Fibroblast of skin of right quadriceps (primary cell): ENCODE data around the gene MFAP4.
A peak's percentile ranks its signal among the peaks of the same experiment; 100 is the strongest.

ENCODE experiments used
- DNase-seq: peaks from one replicate; pipeline ENCODE4 v3.0.0-alpha.2; 2013

MFAP4 gene

DNA sequence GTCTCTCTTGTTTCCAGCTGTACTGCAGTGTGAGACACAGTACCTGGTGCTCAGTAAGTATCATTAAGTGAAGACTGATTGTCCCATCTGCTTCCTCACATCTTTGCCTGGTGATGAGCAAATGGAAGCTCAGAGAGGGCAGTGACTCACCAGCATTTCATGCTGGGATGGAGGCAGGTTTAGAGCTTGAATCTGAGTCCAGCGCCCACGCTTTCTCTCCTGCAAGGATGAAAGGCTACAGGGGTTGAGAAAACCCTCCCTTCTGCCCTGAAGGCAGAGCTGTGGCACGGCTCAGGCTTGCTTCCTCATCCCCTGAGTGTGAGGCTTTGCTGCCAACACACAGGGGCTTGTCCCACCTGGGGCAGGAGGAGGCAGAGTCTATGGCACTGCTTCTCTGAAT lies 22.5 kb upstream of the MFAP4 start:
- DNase-seq, result peak; percentile 73

DNA sequence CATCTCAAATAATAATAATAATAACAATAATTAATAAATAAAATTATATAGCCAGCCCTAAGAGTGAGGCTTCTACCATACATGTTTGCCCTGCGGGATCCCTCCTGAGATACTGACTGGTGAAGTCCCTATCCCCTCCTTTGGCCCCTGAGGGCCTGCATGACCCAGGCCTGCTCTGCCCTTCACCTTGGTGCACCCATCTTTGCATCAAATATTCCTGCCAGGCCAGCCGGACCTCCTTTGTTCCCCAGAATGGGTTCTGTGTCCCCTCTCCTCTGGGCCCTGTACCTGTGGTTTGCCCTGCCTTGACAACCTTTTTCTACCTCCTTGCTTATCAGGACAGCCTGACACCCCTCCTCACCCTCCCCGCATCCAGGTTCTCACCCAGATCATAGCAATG lies 22.1 kb upstream of the MFAP4 start:
- DNase-seq, result no peak

DNA sequence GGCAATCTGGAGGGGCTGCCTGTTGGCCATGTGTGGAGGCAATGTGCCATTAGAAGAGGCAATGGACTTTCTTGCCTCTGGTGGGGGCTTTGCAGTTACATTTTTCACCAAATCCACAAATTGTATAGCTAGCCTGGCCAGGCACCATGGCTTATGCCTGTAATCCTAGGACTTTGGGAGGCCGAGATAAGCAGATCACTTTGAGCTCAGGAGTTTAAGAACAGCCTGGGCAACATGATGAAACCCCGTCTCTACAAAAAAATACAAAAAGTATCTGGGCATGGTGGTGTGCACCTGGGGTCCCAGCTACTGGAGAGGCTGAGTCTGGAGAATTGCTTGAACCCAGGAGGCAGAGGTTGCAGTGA lies 21.3 kb upstream of the MFAP4 start:
- no peak for DNase-seq

DNA sequence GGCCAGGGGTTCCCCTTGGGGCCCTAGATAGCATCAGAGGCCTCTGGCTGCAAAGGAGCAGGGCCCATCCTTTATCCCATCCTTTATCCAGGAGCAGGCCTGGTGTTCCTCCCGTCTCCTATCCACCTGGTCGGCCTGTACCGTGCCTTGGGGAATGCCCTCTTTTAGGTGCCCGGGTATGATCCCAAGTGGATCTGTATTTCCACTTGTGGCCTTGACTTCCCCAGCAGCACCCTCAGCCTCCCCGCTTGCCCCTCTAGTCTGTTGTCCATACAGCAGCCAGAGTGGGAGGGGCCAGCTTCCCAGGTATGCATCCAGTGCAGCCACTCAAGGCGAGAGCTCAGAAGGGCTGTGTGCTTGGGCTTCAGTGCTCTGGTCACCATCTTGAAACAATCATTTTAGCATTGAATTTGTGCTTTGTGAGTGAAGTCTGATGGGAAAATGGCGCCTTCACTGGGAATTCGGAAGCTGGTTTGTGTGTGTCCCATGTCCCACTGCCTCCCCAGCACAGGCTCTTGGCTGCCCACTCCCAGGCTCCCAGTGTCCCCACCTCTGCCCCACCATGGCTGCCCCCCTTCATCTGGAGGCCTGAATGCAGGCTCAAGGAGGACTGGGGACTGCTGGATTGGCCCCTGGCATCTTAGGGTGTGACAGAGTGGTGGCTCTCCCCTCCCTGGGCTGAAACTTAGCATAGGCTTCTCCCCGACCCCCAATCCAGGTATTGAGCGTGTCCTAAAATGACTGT lies 20.8 kb upstream of the MFAP4 start:
- DNase-seq, result no peak

DNA sequence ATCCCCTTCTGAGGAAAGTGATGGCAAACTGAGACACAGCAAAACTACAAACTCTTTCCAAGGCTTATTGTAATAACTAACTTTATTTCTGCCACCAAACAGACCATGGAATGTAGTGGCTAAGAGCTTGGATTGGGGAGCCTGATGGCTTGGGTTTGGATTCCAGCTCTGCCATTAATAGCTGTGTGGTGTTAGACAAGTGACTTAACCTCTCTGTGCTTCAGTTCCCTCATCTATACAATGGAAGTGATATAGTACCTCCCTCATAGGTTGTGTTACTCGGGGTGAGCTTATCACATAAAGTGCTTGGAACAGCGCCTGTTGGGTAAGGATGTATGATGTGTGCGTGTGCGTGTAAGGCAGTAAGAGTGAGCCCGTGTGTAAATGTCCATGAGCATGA lies 18.1 kb upstream of the MFAP4 start:
- DNase-seq, result no peak

DNA sequence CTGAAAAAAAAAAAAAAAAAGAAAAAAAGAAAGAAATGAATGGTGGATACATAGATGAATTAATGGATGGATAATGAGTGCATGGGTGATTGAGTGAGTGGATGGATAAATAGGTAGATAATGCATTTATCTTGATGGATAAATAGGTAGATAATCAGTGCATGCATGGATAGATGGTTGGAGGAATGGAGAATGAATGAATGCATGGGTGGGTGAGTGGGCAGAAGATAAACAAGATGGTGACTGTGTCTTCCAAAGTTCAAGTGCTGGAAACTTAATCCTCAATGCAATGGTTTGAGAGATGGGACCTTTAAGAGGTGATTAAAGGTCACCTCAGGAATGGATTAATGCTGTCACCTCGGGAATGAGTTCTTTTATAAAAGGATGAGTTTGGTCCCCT lies 17.3 kb upstream of the MFAP4 start:
- DNase-seq, result no peak

DNA sequence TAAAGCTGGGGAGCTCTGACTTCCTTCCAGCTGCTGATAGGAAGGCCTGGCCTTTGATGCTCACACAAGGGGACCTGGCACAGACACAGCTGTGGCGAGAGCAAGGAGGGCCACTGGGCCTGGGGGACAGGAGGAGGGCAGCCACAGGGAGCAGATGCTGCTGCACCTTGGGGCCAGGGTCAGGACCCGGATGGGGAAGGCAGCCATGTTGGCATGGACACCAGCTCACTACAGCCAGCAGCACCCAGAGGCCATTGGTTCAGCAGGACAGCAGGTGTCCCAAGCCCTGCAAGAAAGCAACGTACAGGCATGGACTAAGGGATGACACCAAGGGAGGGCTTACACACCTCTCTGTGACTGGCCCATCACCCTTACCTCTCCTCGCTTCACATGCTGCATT lies 16.0 kb upstream of the MFAP4 start:
- DNase-seq, result no peak

DNA sequence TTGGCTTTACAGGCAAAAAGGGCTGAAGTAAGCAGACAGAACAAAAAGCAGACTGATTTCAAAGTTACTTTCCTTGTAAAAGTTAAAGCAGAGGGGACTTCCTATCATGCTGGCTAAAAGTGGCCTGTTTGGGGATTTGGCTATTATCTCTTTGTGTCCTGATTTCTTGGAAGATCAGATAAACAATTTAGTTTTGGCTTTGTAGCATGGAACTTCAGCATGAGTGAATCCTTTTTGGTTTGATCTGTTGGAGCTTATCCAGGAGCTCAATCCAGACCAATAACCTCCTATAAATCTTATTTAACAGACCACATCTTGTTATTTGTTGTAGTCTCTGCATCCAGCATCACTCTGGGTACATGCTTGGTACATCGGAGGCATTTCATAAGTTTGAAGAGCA lies 15.2 kb upstream of the MFAP4 start:
- DNase-seq, result no peak

DNA sequence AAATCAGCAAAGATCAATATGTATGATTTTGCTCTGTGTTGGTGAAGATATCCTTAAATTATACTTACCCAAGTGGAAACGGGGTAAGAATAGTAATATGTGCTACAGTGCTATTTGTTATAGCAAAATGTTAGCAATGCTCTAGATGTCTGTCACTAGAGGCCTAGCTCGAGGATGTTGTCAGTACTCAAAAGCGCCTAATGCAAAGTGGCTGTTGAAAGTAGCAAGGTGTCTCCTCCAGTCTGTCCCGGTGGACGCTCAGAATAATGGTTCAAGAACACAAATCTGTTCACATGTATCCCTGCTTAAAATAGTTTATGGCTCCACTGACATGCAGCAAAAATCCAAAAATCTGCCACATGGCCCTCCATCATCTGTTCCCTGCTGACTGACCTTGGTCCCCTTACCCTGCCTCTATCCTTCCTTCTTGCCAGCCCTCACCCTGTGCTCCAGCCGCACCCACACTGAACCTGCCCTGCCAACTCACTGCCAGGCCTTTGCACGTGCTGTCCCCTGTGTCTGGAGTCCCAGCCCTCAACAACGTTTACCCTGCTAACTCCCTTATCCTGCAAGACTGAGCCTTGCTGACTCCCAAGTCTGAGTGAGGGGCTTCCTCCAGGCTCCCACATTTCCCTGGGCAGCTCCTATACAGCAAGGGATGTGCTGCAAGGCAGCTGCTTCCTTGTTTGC lies 14.5 kb upstream of the MFAP4 start:
- DNase-seq, result no peak

DNA sequence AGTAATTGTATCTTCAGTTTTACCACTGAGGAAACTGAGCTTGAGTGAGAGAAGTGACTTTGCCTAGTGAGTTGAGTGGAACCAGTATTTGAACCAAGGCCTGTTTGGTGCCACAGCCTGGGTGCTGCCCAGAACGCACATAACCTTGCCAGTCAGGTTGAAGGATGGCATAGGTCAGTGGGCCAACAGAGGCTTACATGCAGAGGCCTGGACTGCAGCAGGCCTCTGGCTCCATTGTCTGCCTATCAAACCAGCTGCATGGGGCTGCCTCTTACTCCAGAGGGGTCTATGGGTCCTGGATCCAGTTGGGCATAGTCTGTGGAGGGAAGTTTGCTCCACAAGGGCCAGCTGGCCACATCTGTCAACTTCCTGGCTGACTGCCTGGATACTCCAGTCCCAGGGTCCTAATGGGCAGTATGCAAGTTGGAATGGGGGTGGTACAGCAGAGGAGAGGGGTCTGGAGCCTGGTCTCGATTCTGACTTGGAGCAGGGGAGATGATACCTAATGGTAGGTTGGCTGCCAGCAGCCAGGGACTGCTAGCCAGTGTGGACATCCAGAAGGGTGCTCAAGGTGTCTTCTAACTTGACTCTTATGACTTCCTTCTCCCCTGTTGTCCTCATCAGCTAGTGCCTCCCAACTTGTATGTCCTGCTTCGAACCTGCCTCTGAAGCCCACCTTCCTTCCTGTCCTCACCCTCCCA lies 12.9 kb upstream of the MFAP4 start:
- no peak for DNase-seq

DNA sequence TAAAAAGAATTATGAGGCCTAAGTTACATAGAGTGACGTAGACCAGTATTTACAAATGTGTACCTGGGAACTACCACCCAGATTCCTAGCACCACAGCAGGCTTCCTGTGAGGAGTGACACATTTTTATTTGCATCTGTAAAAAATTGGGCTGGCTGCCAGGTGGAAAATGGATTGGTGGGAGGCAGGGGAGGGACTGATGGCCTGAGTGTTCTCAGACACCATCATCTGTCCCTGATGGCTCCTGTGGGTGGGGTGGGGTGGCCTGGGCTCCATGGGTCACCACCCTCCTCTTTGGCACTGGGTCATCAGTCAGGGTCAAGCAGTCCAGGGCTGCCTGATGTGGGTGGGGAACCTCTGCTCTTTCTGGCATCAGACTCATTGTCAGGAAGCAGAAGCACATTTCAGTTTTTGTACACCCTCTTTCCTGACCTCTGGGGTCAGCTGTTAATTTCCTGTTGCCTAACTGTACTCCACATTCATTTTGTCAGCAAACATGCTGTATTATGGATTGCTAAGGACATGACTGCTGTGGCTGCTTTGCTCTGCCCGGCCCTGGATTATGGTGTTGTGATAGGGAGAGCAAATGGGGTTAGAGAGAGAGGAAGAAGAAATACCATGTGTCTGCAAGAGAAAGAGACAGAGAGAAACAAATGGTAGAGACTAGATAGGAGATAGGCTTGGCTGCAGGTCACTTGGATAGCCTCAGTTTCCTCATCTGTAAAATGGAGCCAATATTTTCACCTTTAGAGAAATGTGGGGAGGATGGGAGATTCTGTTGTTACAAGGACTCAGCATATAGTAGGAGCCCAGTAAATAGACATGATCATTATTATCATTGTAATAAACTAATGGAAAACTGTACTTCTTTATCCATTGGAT lies 11.6 kb upstream of the MFAP4 start:
- no peak for DNase-seq

DNA sequence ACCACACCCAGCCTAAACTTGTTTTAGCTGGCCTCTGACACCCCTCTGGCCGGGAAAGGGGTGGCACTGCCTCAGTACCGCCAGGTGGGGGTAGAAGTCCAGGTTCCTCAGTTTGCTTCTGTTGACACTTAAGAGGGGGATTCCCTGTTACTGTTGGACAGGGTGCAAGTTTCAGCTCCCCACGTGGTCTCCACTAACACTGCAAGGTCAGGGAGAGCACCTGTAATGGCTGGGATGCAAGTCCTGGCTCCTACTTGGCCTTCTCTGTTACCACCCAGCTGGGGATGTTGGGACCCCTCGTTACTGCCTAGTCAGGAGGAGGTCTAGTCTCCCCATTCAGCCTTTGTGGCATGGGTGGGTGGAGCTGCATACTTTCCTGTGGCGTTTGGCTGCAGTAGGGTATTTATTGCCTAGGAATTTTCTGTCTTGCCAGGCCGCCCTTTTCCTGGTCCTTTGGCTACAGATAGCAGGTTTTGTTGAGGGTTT lies 10.6 kb upstream of the MFAP4 start:
- DNase-seq, result no peak

DNA sequence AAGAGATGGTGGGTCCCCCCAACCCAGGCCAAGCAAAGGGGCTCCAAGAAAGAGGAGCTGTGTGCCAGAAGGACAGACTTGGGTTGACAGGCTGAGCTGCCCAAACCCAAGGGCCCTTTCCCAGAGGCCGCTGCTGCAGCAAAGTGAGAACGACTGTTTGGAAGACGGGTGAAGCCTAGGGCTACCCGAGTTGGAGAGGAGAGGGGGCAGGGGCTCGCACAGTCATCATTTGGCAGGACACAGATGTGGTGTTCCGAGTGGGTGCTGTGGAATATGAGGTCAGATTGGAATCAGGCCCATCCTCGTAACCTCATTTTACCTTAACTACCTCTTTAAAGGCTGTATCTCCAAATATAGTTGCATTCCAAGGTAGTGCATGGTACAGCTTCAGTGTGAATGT lies 5.3 kb upstream of the MFAP4 start:
- no peak for DNase-seq

DNA sequence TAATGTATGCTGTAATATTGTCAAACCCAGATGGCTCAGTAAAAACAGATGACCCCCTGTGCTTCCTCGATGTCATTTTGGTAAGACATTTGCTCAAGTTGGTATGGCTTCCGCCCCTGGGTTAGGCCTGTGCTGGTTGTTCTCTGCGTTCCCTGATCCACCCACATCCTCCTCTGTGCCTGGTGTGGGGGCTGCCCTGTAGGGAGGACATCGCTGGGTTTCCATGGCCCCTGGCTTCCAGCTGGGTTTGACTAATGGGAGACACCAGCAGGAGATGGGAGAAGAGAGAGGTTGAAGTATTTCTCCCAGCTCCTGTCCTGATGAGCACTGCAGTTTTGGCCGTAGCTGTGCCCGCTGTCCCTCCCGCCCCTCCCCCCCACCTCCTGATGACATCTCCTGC lies 4.4 kb upstream of the MFAP4 start:
- DNase-seq, result no peak

DNA sequence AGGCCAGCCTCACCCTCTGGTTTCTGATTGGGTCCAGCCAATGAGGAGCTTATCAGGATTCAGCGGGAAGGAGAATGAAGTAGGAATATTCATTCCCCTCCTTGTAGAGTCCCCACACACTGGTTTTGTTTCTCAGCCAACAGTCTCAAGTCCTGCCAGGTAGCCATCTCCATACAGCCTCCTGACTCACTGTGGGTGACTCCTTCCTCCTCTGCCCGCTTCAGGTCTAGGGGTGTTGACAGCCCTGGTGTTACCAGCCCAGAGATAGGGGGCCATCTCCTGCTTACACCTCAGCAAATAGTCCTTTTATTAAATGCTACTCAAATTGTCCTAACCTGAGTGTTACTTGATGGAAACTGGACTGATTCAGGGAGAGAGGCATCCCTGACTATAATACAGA lies 4.0 kb upstream of the MFAP4 start:
- no peak for DNase-seq

DNA sequence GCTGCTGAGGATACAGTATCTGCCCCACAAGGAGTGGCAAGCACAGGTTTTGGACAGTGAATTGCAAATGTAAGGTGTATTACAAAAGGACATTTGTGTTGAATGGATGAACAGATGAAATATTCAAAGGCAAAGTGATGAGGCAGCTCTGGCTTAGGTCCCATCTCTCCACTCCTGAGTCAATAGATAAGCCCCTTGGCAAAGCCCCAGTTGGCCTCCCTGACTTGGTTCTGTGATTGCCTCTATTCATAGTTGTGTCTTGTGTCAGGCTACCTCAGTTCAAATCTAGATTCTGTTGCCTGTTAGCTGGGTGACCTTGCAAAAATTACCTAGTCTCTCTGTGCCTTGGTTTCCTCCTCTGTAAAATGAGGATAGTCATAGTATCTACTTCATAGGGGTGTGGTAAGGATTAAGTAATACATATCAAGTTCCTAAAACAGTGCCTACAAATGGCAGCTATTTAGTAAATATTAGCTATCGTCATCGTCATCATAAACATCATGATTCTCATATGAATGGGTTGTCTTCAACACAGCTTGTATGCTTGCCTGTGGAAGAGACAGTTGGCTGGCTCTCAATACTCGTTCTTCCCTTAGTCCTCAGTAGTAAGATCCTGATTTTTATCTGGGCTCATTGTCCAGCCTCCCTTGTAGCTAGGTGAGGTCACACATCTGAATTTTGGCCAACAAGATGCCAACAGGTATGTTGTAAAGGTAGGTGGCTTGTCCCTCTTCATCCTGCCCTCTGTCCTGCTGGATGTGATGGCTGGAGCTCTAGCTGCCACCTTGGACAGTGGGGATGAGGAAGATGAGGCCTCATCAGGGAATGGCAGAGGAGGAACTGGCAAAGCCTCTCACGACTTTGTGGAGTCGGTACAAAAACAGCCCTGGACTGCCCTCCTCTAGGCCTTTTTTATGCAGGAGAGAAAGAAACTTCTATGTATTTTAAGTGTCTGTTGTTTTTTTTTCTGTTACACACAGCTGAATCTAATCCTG lies 2.1 kb upstream of the MFAP4 start:
- peak; percentile 19 for DNase-seq

DNA sequence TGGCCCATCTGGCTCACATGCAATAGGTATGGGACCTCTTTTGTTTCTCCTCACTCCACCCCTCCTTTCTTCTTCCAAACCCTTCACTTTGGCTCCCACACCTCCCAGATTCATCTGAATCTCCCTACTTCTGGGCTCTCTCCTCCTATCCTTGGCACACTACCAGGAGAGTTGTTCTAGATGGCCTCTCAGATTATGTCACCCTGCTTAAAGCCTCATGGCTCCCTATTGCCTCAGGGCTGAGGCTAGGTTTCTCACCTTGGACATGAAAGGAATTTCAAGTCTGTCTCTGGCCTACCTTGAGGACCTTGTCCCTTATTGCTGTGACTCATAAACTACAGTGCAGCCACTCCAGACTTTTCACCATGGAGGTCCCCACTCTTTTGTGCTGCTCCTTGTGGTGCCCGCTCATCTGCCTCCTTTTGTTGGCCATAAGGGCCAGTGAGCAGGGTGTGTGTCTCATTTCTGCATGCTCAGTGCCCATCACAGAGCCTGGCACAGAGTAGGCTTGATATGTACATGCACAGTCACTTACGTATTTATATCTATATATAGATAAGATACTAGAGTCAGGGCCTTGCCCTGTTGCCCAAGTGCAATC lies 1.0 kb upstream of the MFAP4 start:
- peak; percentile 88 for DNase-seq

DNA sequence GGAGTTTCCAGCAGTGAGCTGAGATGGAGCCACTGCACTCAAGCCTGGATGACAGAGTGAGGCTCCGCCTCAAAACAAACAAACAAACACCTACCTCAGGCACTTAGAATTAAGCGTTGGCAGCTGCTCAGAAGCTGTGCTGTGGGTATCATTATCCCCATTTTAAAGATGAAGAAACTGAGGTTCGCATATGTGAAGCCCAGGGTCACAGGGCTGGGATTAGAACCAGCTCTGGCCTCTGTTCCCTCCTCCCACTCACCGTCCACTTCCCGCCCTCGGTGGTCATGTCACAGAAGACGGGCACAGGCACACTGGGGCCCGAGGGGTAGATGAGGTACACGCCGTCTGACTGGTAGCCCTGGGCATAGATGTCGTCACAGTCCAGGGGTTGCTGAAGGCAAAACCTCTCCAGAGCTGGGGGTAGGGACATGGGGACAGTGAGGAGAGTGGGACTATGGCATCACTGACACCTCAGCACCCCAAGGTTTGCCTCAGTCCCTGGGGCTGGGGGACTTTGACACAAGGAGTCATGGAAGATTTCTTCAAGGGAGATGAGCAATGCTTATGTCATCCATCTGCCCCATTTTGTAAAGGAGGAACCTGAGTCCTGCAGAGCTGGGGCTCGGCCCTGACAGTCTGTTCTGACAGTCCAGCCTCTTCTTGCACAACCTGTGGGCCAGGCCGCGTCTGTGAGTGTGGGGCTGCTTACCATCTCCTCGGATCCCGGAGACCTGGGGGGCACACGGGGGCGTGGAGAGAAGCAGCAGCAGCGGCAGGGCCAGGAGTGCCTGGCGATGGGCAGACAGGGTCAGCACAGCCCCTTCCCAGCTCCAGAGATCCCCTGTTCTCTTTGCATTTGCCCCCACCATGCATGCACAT lies 700 bp downstream of the MFAP4 start:
- DNase-seq, result peak; percentile 88

DNA sequence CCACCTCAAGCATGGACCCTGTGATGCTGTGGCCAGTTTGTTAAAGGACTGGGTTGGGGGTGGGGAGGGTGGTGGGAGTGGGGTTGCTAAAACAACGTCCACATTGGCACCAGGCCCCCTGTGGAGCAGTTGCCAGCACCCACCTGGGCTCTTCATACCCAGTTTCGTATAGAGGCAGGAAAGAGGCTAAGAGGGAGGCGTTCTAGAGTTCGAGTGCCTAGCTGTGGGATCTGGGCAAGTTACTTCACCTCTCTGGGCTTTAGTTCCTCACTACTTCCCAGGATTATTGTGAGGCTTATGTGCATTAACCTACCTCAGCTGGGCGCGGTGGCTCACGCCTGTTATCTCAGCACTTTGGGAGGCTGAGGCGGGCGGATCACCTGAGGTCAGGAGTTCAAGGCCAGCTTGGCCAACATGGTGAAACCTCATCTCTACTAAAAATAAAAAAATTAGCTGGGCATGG lies 1.4 kb downstream of the MFAP4 start:
- no peak for DNase-seq

DNA sequence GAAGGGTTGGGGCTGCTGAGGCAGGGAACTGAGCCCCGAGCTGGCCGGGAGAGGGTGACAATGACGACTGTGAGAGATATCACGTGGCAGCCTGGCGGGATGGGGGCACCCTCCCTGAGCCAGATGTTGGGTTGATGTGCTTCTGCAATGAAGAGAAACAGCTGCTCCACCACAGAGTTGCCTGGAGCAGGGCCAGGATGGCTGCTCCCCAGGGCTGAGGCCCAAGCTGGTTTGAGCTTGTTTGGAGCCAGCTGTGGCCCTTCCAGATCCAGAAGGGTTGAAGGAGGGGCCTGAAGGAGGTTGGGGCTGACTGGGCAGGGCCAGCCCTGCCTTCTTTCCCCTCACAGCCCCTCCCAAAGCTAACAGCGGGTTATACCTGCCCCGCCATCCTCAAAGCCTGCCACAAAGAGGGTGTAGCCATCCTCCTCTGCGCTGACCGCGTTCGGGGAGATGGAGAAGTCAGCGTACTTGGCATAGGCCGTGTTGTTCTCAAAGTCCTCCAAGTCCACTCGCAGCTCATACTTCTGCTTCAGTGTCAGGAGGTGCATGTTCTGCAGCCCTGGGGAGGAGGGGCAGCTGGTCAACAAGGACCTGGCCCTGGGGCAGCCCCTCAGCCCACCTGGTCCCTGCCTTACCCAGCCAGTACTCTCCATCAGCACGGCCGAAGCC lies 2.1 kb downstream of the MFAP4 start:
- DNase-seq, result peak; percentile 91
